Measurements from ENCODE around the gene IL13.

The IL13 gene

GRCh38 chr5:132673488-132673887 lies 15.5 kb downstream of the IL13 start:
- Histone ChIP-seq H3K27ac (no peak overlapping the region), H3K27me3 (replicated peaks) (no peaks in the 10 kb centered on the region), H3K36me3 (replicated peaks) (no peaks in the 10 kb centered on the region), H3K4me3 (ENCODE audit: low read depth, low read length) (no peak overlapping the region)
- TF ChIP-seq CTCF (IDR thresholded peaks at IDR 0.05; ENCODE audit: low read depth, low read length, missing control alignments) = no peak
- DNase-seq = no peak
- in situ Hi-C loops (cut with HindIII; ENCODE audit: low pct_ligation_motif_present, low sequenced_read_pairs) = no loop called here

GRCh38 chr5:132673939-132674630 lies 16.1 kb downstream of the IL13 start, which contains the start of gene IL4:
Gene IL4 (plus strand): TSS chr5:132673989. CDS start chr5:132674051, 62 bp downstream.
- no peak for TF ChIP-seq CTCF (IDR thresholded peaks at IDR 0.05; ENCODE audit: low read depth, low read length, missing control alignments)
- in situ Hi-C loops (cut with HindIII; ENCODE audit: low pct_ligation_motif_present, low sequenced_read_pairs) = no loop called here
- Histone ChIP-seq H3K27me3 (replicated peaks) (no peaks in the 10 kb centered on the region), H3K36me3 (replicated peaks) (no peaks in the 10 kb centered on the region), H3K4me3 (ENCODE audit: low read depth, low read length) (no peak within 1 kb of the TSS), H3K27ac (peak within 1 kb of the TSS; percentile 74)
- no peak for DNase-seq

GRCh38 chr5:132674671-132675506 lies 16.9 kb downstream of the IL13 start:
- TF ChIP-seq CTCF (IDR thresholded peaks at IDR 0.05; ENCODE audit: low read depth, low read length, missing control alignments) = no peak
- in situ Hi-C loops (cut with HindIII; ENCODE audit: low pct_ligation_motif_present, low sequenced_read_pairs) = no loop called here
- Histone ChIP-seq H3K36me3 (replicated peaks) (no peaks in the 10 kb centered on the region), H3K4me3 (ENCODE audit: low read depth, low read length) (no peak overlapping the region), H3K27ac (peak overlapping the region; percentile 74), H3K27me3 (replicated peaks) (no peaks in the 10 kb centered on the region)
- DNase-seq = peak; percentile 94

GRCh38 chr5:132675936-132676689 lies 18.1 kb downstream of the IL13 start:
- no peak overlapping the region for H3K4me3 ChIP-seq (ENCODE audit: low read depth, low read length)
- H3K27ac ChIP-seq = no peak overlapping the region
- in situ Hi-C loops (cut with HindIII; ENCODE audit: low pct_ligation_motif_present, low sequenced_read_pairs) = no loop called here
- TF ChIP-seq CTCF (IDR thresholded peaks at IDR 0.05; ENCODE audit: low read depth, low read length, missing control alignments) = no peak
- no peaks in the 10 kb centered on the region for H3K36me3 ChIP-seq (replicated peaks)
- no peaks in the 10 kb centered on the region for H3K27me3 ChIP-seq (replicated peaks)
- no peak for DNase-seq

GRCh38 chr5:132677191-132677590 lies 19.2 kb downstream of the IL13 start:
- DNase-seq = peak; percentile 90
- no peaks in the 10 kb centered on the region for H3K36me3 ChIP-seq (replicated peaks)
- in situ Hi-C loops (cut with HindIII; ENCODE audit: low pct_ligation_motif_present, low sequenced_read_pairs) = no loop called here
- H3K27me3 ChIP-seq (replicated peaks) = no peaks in the 10 kb centered on the region
- no peak overlapping the region for H3K27ac ChIP-seq
- peak; percentile 72 for TF ChIP-seq CTCF (IDR thresholded peaks at IDR 0.05; ENCODE audit: low read depth, low read length, missing control alignments)
- H3K4me3 ChIP-seq (ENCODE audit: low read depth, low read length) = no peak overlapping the region
